ENCODE results near the gene RNF38. TPM values are rescaled to one million over a fixed set of nuclear protein-coding genes. Genes with fewer than 3 reads are reported as not detected.

The RNF38 gene
- total and polyA plus RNA-seq, 9 of the 15 experiments (the other 6 are each of a cell fraction or from before 2014, with no cell fraction given), result 1.6 to 9.8 (median 4.5) TPM

- TF ChIP-seq POLR2G (IDR thresholded peaks at IDR 0.05; ENCODE audit: low read depth, low read length) (no peak), NCOA1 (IDR thresholded peaks at IDR 0.05; ENCODE audit: low read depth) (no peak), SRSF9 (IDR thresholded peaks at IDR 0.05; ENCODE audit: borderline replicate concordance, low read depth, low read length) (no peak), ELK1 (CRISPR knock-in tag; IDR thresholded peaks at IDR 0.05) (no peak), GTF2A2 (tag; IDR thresholded peaks at IDR 0.05) (no peak), ZNF639 (CRISPR knock-in tag; conservative IDR thresholded peaks at IDR 0.05 in 1 of 2, IDR thresholded peaks at IDR 0.05 in 1 of 2) (no peak), ZFX (CRISPR knock-in tag; IDR thresholded peaks at IDR 0.05) (no peak), MBD1 (CRISPR knock-in tag; IDR thresholded peaks at IDR 0.05) (no peak), ARID2 (IDR thresholded peaks at IDR 0.05) (no peak)
Measured at GRCh38 chr9:36288070-36288469, 112.0 kb downstream of the RNF38 start (continued).

Other genes starting within 250 kb of the RNF38 start
- not detected in 2 replicates for gene CCIN, start 230.9 kb downstream of the RNF38 start, total RNA-seq (2014; rRNA removed)
- not detected in 2 replicates for gene CCIN, start 230.9 kb downstream of the RNF38 start, total RNA-seq (2014; rRNA removed; fragmentation: Illumina TruSeq; extraction: Trizol)
- gene CCIN, start 230.9 kb downstream of the RNF38 start, total RNA-seq (2015; rRNA removed; fragmentation: Illumina TruSeq; extraction: Trizol), result not detected in 2 replicates
- not detected in 2 replicates for gene CCIN, start 230.9 kb downstream of the RNF38 start, total RNA-seq (2021)
- not detected in 2 replicates for gene CCIN, start 230.9 kb downstream of the RNF38 start, polyA plus RNA-seq (2011; rRNA removed)
- not detected in 2 replicates for gene CCIN, start 230.9 kb downstream of the RNF38 start, polyA plus RNA-seq (2014; fragmentation: Illumina TruSeq; extraction: Trizol)
- gene CCIN, start 230.9 kb downstream of the RNF38 start, polyA plus RNA-seq (2014; fragmentation: Nextera tagmentation; extraction: Ambion mirVana), result not detected
- not detected in 2 replicates for gene CCIN, start 230.9 kb downstream of the RNF38 start, polyA plus RNA-seq (2014; rRNA removed)
- gene CLTA, start 209.3 kb downstream of the RNF38 start, total RNA-seq (2014; rRNA removed), result 186 and 196 TPM in 2 replicates
- 129 and 131 TPM in 2 replicates for gene CLTA, start 209.3 kb downstream of the RNF38 start, total RNA-seq (2014; rRNA removed; fragmentation: Illumina TruSeq; extraction: Trizol)
- 156 and 161 TPM in 2 replicates for gene CLTA, start 209.3 kb downstream of the RNF38 start, total RNA-seq (2015; rRNA removed; fragmentation: Illumina TruSeq; extraction: Trizol)
- 140 and 144 TPM in 2 replicates for gene CLTA, start 209.3 kb downstream of the RNF38 start, total RNA-seq (2021)
- 104 and 137 TPM in 2 replicates for gene CLTA, start 209.3 kb downstream of the RNF38 start, polyA plus RNA-seq (2011; rRNA removed)
- gene CLTA, start 209.3 kb downstream of the RNF38 start, polyA plus RNA-seq (2014; fragmentation: Illumina TruSeq; extraction: Trizol), result 144 and 156 TPM in 2 replicates
- gene CLTA, start 209.3 kb downstream of the RNF38 start, polyA plus RNA-seq (2014; fragmentation: Nextera tagmentation; extraction: Ambion mirVana), result 10 to 100 TPM; 37.8 to 39.6 TPM
- gene CLTA, start 209.3 kb downstream of the RNF38 start, polyA plus RNA-seq (2014; rRNA removed), result 206 and 219 TPM in 2 replicates
- gene GNE, start 141.8 kb downstream of the RNF38 start, total RNA-seq (2014; rRNA removed), result 12.0 and 13.3 TPM in 2 replicates
- gene GNE, start 141.8 kb downstream of the RNF38 start, total RNA-seq (2014; rRNA removed; fragmentation: Illumina TruSeq; extraction: Trizol), result 15.4 TPM in 2 replicates
- 10.3 and 11.6 TPM in 2 replicates for gene GNE, start 141.8 kb downstream of the RNF38 start, total RNA-seq (2015; rRNA removed; fragmentation: Illumina TruSeq; extraction: Trizol)
- 12.8 and 13.8 TPM in 2 replicates for gene GNE, start 141.8 kb downstream of the RNF38 start, total RNA-seq (2021)
- gene GNE, start 141.8 kb downstream of the RNF38 start, polyA plus RNA-seq (2011; rRNA removed), result 15.9 and 18.6 TPM in 2 replicates
- 13.7 and 14.2 TPM in 2 replicates for gene GNE, start 141.8 kb downstream of the RNF38 start, polyA plus RNA-seq (2014; fragmentation: Illumina TruSeq; extraction: Trizol)
- gene GNE, start 141.8 kb downstream of the RNF38 start, polyA plus RNA-seq (2014; fragmentation: Nextera tagmentation; extraction: Ambion mirVana), result 1 to 10 TPM; 5.1 to 6.3 TPM
- 9.3 and 11.5 TPM in 2 replicates for gene GNE, start 141.8 kb downstream of the RNF38 start, polyA plus RNA-seq (2014; rRNA removed)
- 31.7 and 33.3 TPM in 2 replicates for gene MELK, start 172.6 kb upstream of the RNF38 start, total RNA-seq (2014; rRNA removed)
- gene MELK, start 172.6 kb upstream of the RNF38 start, total RNA-seq (2014; rRNA removed; fragmentation: Illumina TruSeq; extraction: Trizol), result 43.8 and 51.0 TPM in 2 replicates
- gene MELK, start 172.6 kb upstream of the RNF38 start, total RNA-seq (2015; rRNA removed; fragmentation: Illumina TruSeq; extraction: Trizol), result 46.3 and 52.2 TPM in 2 replicates
- 35.4 and 36.8 TPM in 2 replicates for gene MELK, start 172.6 kb upstream of the RNF38 start, total RNA-seq (2021)
- gene MELK, start 172.6 kb upstream of the RNF38 start, polyA plus RNA-seq (2011; rRNA removed), result 38.5 and 47.3 TPM in 2 replicates
- gene MELK, start 172.6 kb upstream of the RNF38 start, polyA plus RNA-seq (2014; fragmentation: Illumina TruSeq; extraction: Trizol), result 45.8 and 49.2 TPM in 2 replicates
- gene MELK, start 172.6 kb upstream of the RNF38 start, polyA plus RNA-seq (2014; fragmentation: Nextera tagmentation; extraction: Ambion mirVana), result 10 to 100 TPM; 43.2 to 57.3 TPM
- 38.1 and 41.5 TPM in 2 replicates for gene MELK, start 172.6 kb upstream of the RNF38 start, polyA plus RNA-seq (2014; rRNA removed)

Measured in K562 (cell line).